SJSA1 (cell line): ENCODE data around the gene NTMT1. TPM values are rescaled to one million over a fixed set of nuclear protein-coding genes. Genes with fewer than 3 reads are reported as not detected.

Experiments
- DNase-seq, 2 experiments: peaks; one replicate each; pipeline ENCODE4 v3.0.0-alpha.2; 2015 to 2020; ENCODE audit warnings: low spot score in 2 of 2, low read depth in 1 of 2
- H3K27ac ChIP-seq: fragments of 250-450 bp; sonication (Bioruptor Pico); 2 replicates; pipeline ENCODE4 v1.5.1; 2020; ENCODE audit warnings: mild to moderate bottlenecking, moderate library complexity
- H3K27me3 ChIP-seq: fragments of 250-450 bp; sonication (Bioruptor Pico); replicated peaks from 2 replicates; pipeline ENCODE4 v1.5.1; 2020; ENCODE audit warnings: mild to moderate bottlenecking, moderate library complexity
- H3K36me3 ChIP-seq: fragments of 250-450 bp; sonication (Bioruptor Pico); 2 replicates; pipeline ENCODE4 v1.5.1; 2020; ENCODE audit warnings: mild to moderate bottlenecking
- H3K4me1 ChIP-seq: fragments of 250-450 bp; sonication (Bioruptor Pico); replicated peaks from 2 replicates; pipeline ENCODE4 v1.6.1; 2021; ENCODE audit warnings: mild to moderate bottlenecking
- H3K4me3 ChIP-seq: fragments of 250-450 bp; sonication (Bioruptor Pico); 2 replicates; pipeline ENCODE4 v1.5.1; 2020; ENCODE audit warnings: mild to moderate bottlenecking
- H3K9me3 ChIP-seq: fragments of 250-450 bp; sonication (Bioruptor Pico); replicated peaks from 2 replicates; pipeline ENCODE4 v1.5.1; 2020; ENCODE audit warnings: mild to moderate bottlenecking
- total RNA-seq: library from RNA; depleted of rRNA; stranded (reverse); fragments of >200 nt; shearing (Covaris generic); gene quantifications from 2 replicates; pipeline ENCODE4 v1.2.3, GENCODE V29; 2014

NTMT1 gene
- total RNA-seq, 1 experiment from 2014 or later, result 35.9 TPM

DNA sequence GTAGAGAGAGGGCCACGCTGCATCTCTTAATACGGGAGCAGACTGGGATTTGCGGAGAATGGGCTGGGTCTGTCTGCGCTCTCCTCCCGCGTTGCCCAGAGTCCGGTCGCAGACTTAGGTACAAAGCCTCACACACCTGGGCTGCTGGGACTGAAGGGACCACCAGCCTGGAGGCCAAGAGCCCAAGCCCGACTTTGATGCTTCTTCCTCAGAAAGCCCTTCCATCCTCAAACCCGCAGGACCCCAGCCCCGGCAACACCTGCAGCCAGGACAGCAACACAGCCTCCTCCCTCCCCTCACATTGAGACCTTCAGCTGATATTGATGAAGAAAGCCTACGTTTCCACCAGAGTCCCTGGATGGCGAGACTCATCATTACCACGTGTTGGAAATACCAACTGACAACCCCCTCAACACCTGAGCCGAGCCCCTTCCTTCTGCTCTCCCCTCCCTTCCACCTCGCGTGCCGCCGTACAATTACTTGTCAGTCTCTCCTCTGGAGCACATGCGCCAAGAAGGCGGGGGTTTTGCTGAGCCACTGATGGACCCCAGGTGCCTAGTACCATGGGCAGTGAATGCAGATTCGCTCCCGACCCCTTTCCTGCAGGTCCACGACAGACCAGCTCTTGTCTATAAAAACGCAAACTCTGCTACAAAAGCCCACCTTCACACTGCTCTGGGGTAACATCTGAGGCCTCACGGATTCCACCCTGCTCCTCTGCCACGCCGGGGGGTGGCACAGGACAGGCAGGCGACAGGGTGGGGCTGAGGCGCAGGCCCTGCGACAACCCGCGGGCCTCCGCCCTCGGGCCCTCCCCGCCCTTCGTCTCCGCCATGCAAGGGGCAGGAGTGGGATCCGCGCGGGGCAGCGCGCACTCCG is 15.1 kb downstream of the NTMT1 start:
- peak overlapping the region; percentile 85 for H3K4me3 ChIP-seq
- no peaks in the 10 kb centered on the region for H3K9me3 ChIP-seq
- DNase-seq, result no peak
- H3K27ac ChIP-seq, result no peak overlapping the region
- H3K36me3 ChIP-seq, result peaks cover 51% of the 10 kb centered on the region
- H3K4me1 ChIP-seq, result peaks cover 25% of the 10 kb centered on the region
- no peaks in the 10 kb centered on the region for H3K27me3 ChIP-seq

DNA sequence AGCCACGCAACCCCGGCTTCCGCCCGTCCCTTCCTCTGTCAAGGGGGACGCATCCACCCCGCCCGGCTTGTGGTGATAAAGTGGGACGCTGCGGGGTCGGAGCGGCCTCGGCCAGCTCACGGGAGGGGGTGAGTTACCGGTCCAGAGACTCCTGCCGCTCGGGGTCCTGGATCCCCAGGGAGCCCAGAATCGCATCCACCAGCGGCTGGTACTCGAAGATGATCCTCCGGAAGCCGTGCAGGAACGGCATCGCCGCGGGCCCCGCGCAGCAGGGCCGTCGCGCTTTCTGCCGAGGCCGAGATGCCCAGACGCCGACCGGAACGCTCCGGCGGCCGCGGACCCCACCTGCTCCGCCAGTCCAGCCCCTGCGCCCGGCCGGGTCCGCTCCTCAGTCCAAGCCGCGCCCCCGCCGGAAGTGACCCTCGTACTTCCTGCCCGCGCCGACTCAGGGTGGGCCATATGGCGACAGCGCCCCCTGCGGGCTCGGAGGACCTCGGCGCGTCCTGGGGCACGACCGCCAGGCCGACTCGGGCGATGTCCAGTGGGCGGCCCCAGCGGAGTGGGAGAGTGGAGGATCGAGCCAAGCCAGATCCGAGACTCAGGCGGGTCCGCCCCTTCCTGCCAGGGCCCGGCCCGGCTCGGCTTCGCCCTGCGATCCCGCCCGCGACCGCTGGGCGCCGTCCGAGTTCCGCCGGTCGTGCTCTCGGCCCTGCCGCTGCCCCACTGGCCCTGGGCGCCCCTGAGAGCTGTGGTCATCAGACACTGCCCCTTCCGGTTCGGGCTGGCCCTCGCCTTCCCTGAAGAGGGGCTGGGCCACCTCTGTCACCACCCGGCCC is 16.0 kb downstream of the NTMT1 start, which contains the start of gene ASB6:
Gene ASB6 (minus strand): TSS at position 402 of the 836 bp plus-strand sequence. CDS start 152 bp downstream, at position 250.
- Histone ChIP-seq H3K27ac (peak within 1 kb of the TSS; percentile 14; the same call in 1 of the 2 replicates), H3K27me3 (no peaks in the 10 kb centered on the region), H3K4me3 (peak within 1 kb of the TSS; percentile 85), H3K9me3 (no peaks in the 10 kb centered on the region), H3K4me1 (peaks cover 25% of the 10 kb centered on the region), H3K36me3 (peaks cover 43% of the 10 kb centered on the region)
- DNase-seq, result peak; percentile 96 to 98

DNA sequence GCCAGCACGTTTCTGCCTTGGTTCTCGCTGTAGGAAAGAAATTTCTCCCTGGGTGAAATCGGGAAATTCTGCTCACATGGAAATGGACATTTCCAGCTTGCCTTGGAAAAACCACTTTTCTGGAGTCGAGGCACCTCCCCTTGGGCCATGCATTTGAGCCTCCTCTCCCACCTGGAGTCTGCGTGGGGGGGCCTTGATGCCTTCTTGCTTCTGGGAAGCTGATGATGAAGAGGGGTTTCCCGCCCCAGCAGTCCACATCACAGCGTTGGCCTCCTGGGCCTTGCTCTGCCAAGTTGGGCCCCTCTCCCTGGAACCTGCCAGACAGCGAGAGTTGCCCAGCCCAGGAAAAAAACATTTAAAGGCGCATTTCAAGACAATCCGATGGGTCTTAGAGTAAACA is 17.7 kb downstream of the NTMT1 start:
- Histone ChIP-seq H3K4me1 (peaks cover 25% of the 10 kb centered on the region), H3K36me3 (peaks cover 25% of the 10 kb centered on the region)

DNA sequence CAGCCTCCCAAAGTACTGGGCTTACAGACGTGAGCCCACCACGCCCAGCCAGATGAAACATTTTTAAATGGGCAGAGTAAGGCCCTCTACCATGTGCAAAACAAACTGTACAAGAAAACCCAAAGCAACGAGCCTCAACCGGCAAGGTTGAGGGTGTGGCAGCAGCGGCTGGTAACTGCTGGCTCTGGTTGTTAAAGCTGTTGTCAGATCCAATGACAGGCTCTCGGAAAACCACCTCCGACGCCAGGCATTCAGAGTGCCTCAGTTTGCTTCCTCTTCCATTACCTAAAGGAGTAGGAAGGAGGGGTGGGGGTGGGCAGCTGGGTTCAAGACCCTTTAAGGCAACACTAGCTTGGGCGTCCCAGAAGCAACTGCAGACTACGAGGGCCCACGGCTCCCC is 18.4 kb downstream of the NTMT1 start:
- H3K4me3 ChIP-seq, result no peak overlapping the region
- peaks cover 19% of the 10 kb centered on the region for H3K36me3 ChIP-seq
- no peak for DNase-seq
- no peaks in the 10 kb centered on the region for H3K9me3 ChIP-seq
- H3K27ac ChIP-seq, result no peak overlapping the region
- H3K27me3 ChIP-seq, result no peaks in the 10 kb centered on the region
- H3K4me1 ChIP-seq, result peaks cover 25% of the 10 kb centered on the region

More for the DNA sequence above, 17.7 kb downstream of the NTMT1 start:
- Histone ChIP-seq H3K4me3 (no peak overlapping the region), H3K27ac (no peak overlapping the region), H3K27me3 (no peaks in the 10 kb centered on the region), H3K9me3 (no peaks in the 10 kb centered on the region)
- no peak for DNase-seq

DNA sequence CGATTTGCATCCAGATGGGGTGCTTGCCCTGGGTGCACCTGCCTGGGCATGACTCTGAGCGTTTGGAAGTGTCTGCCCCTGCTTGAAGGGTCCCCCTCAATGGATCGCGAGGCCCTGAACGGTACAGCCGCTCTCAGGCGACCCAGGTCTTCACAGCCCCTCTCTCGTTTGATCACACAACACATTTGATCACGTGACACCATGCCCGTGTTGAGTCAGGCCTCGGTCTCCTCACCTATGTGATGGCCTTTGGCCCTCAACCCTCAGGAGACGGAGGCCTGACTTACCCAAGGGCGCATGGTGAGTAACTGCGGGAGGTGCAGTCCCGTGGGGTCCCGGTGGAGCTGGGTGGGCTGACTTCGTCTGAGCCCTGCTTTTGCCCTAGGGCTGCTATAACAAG is 18.9 kb downstream of the NTMT1 start:
- Histone ChIP-seq H3K27me3 (no peaks in the 10 kb centered on the region), H3K27ac (no peak overlapping the region), H3K4me3 (no peak overlapping the region), H3K36me3 (peaks cover 13% of the 10 kb centered on the region), H3K4me1 (peaks cover 23% of the 10 kb centered on the region), H3K9me3 (no peaks in the 10 kb centered on the region)
- DNase-seq, result no peak

DNA sequence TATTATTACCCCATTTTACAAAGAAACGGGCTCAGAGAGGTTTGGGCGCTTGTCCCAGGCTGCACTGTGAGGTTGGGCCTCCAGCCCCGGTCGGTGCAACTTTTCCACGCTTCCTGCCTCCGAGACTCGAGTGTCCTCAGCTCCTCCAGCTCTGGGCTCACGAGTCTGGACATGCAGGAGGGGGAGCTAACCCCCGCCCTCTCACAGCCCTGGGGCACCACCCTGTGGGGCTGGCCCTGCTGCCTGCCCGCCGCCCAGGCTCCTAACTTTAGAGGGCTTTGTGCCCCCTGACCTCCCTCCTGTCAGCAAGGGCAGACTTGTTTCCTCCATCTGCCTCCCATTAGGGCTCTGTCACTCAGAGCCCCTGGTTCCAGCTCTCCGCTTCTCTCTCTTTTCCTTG is 20.3 kb downstream of the NTMT1 start:
- Histone ChIP-seq H3K4me3 (no peak overlapping the region), H3K4me1 (peaks cover 10% of the 10 kb centered on the region), H3K27ac (no peak overlapping the region), H3K36me3 (peaks cover 7% of the 10 kb centered on the region; the same call in 1 of the 2 replicates), H3K9me3 (no peaks in the 10 kb centered on the region), H3K27me3 (no peaks in the 10 kb centered on the region)
- DNase-seq, result no peak

DNA sequence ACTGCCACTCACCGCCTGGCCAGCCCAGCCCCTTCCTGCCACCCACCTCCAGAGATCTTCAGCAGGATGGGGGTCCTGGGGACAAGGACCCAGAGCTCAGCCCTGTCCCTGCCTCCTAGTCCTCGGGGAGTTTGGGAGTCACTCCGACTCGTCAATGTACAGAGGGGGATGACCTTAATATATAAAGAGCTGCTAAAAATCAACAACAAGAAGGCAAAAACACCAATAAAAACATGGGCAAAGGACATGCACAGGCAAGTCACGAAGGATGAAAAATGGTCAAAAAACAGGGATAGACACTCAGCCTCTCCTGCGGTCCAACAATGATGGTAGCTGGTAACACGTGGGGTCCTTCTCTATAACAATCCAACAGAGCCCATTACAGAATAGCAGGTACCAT is 20.7 kb downstream of the NTMT1 start:
- DNase-seq, result no peak
- H3K27me3 ChIP-seq, result no peaks in the 10 kb centered on the region
- H3K36me3 ChIP-seq, result peaks cover 3% of the 10 kb centered on the region; the same call in 1 of the 2 replicates
- H3K4me1 ChIP-seq, result peaks cover 8% of the 10 kb centered on the region
- no peaks in the 10 kb centered on the region for H3K9me3 ChIP-seq
- no peak overlapping the region for H3K27ac ChIP-seq
- H3K4me3 ChIP-seq, result no peak overlapping the region

DNA sequence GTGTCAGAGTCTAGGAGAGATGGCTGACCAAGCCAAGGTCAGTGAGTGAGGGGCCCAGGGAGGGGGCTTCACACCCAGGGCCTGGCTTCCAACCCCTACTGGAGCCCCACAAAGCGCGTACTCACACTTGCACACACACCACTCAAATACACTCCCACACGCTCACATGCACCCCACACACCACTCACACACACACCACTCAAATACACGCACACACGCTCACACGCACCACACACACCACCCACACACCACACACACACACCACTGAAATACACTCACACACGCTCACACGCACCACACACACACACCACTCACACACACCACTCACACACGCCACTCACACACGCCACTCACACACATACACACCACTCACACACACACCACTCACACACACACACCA is 21.7 kb downstream of the NTMT1 start:
- Histone ChIP-seq H3K4me1 (peaks cover 4% of the 10 kb centered on the region), H3K9me3 (no peaks in the 10 kb centered on the region), H3K4me3 (no peak overlapping the region), H3K27ac (no peak overlapping the region), H3K27me3 (no peaks in the 10 kb centered on the region), H3K36me3 (no peaks in the 10 kb centered on the region)
- DNase-seq, result no peak

DNA sequence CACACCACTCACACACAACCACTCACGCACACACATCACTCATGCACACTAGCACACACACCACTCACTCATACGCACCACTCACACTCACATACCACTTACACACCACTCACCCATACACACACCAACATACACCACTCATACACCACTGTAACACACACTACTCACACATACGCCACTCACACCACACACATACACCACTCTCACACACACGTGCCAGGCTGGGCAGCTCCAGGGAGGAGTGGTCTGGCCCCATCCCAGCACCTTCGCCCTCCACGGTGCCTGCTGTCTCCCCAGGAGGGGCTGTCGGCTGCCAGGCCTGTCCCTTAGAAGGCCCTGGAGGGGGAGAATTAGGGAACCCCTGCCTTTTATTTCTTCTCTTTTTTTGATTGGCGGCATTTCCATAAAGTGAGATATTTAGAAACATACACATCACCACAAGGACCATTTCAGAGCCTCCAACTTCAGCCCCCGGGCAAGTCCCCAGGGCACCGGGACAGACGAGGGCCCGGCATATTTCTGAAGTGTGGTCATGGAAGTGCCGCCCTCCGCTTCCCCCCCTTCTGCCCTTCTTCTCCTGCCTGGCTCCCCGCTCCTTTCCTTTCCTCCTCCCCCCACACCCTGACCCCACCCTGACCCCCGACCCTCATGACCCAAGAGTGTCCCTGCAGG is 22.3 kb downstream of the NTMT1 start:
- Histone ChIP-seq H3K27ac (no peak overlapping the region), H3K36me3 (no peaks in the 10 kb centered on the region), H3K9me3 (no peaks in the 10 kb centered on the region), H3K4me3 (no peak overlapping the region), H3K27me3 (no peaks in the 10 kb centered on the region), H3K4me1 (no peaks in the 10 kb centered on the region)
- DNase-seq, result no peak

DNA sequence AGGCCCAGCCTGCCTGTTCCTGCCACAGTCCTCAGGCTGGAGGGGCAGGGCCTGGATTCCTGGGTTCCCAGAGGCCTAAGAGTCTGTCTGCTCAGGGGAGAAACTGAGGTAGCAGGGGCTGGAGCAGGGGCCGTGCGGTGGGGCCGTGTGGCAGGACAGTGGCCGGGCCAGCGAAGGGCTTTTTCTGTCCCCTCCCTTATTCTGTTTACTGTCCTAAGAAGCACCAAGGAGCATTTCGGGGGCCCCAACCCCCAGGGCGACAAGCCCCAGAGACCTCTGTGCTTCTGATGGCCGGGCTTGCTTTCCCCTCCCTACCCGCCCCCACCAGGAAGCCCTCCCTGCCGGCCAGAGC is 22.8 kb downstream of the NTMT1 start:
- Histone ChIP-seq H3K27ac (no peak overlapping the region), H3K4me3 (no peak overlapping the region), H3K4me1 (no peaks in the 10 kb centered on the region), H3K36me3 (no peaks in the 10 kb centered on the region), H3K9me3 (no peaks in the 10 kb centered on the region), H3K27me3 (no peaks in the 10 kb centered on the region)
- no peak for DNase-seq

DNA sequence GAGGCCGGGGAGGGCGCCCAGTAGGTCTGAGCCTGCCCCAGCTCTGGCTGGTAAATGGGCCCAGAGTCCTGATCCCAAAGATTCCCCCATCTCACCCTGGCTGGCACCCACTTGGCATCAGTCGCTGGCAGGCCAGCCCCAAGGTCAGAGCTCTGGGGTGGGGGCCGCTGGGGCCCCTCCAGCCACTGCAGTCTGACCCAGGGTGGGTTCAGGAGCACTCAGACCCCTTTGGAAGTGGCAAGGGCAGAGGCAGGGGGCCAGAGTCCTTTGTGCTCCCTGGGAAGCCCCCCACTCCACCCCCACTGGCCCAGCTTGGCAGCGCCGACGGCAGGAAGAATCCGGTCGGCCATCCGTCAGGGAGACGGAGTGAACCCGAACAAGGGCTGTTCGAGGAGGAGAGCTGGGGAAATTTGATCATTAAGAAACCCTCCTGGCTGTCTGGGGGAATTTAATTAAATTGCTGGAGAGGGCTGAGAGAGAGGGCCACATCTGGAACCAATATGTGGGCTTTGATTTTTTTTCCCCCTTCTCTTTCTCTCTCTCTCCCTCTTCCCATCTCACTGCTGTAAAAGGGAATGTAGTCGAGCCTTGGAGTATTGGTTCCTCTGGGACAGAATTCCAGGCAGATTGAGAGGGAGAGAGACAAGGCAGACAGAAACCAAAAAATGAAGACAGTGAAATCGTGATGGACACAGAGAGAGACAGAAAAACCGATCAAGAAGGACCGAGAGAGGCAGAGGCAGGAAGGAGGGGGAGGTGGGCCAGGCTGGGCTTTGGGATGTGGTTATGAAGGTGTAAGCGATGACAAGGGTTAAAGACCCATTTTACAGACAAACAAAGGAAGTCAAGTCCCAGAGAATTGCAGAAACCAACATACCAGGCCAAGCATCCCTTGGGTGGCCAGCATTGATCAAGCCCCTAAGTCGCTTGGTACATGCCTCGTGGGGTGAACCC is 24.0 kb downstream of the NTMT1 start:
- DNase-seq, result no peak
- H3K36me3 ChIP-seq, result no peaks in the 10 kb centered on the region

DNA sequence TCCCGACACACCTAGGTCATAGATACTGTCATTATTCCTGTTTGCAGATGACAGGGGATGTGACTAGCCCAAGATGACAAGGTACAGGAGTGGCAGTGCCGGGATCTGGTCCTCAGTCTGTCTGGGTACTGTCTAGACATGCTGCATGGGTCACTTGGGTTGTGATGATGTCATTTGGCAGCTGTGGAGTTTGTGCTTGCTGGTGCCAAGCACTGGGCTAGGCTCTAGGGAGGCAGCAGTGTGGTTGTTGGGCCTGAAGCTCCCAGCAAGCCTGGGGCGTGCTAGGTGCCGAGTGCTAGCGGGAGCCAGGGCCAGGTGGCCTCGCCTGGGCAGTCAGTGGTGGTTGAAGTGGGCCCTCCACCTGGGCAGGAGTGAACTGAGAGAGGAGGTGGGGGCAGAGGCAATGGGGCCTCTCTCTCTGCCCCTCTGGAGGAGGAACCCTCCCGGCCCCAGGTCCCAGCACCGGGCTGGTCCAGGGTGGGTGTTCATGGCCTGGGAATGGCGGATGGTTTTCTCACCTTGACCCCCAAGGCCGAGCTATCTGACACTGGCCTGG is 24.8 kb downstream of the NTMT1 start:
- Histone ChIP-seq H3K4me1 (no peaks in the 10 kb centered on the region), H3K4me3 (no peak overlapping the region), H3K27ac (no peak overlapping the region), H3K36me3 (no peaks in the 10 kb centered on the region), H3K9me3 (no peaks in the 10 kb centered on the region), H3K27me3 (no peaks in the 10 kb centered on the region)
- DNase-seq, result no peak

More for the DNA sequence above, 24.0 kb downstream of the NTMT1 start:
- no peaks in the 10 kb centered on the region for H3K9me3 ChIP-seq
- H3K4me3 ChIP-seq, result no peak overlapping the region
- H3K4me1 ChIP-seq, result no peaks in the 10 kb centered on the region
- H3K27ac ChIP-seq, result no peak overlapping the region
- no peaks in the 10 kb centered on the region for H3K27me3 ChIP-seq
